B cell (primary cell): ENCODE results near the gene IBSP.
A peak's percentile ranks its signal among the peaks of the same experiment; 100 is the strongest.

Experiments used
- CTCF ChIP-seq: fragments of 200-600 bp; IDR thresholded peaks from one replicate; pipeline ENCODE4 v1.8.0; 2022; ENCODE audit warnings: antibody characterized with exemption, mild to moderate bottlenecking
- EZH2 ChIP-seq: IDR thresholded peaks from 2 replicates; pipeline ENCODE4 v1.6.1; 2012; ENCODE audit warnings: borderline replicate concordance, low read depth, mild to moderate bottlenecking, moderate library complexity, low read length; ENCODE audit not compliant: insufficient read depth, poor library complexity, severe bottlenecking

- TF ChIP-seq CTCF (peak; percentile 38), EZH2 (no peak)
These were observed 53.8 kb downstream of the IBSP start for GRCh38 chr4:87853108-87853507.
